GM18505 (cell line): Measurements from ENCODE around the gene FCER2.

Source experiments
- ATAC-seq: cut with Tn5 transposase; IDR thresholded peaks from one replicate; pipeline ENCODE4 v1.9.1; 2021; ENCODE audit not compliant: unreplicated experiment
- POLR2A ChIP-seq: IDR thresholded peaks from 4 replicates; pipeline ENCODE4 v1.6.1; 2011; ENCODE audit warnings: borderline replicate concordance; ENCODE audit not compliant: insufficient read depth, insufficient read length; ENCODE audit errors: extremely low read depth

FCER2 gene

DNA sequence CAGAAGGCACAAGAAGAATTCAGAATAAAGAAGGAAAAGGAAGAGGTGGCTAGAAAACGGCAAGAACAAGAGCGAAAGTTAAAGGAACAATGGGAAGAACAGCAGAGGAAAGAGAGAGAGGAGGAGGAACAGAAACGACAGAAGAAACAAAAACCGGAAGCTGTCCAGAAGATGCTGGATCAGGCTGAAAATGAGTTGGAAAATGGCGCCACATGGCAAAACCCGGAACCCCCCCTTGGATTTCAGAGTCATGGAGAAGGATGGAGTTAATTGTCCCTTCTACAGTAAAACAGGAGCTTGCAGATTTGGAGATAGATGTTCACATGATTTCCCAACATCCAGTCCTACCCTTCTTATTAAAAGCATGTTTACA lies 38.7 kb upstream of the FCER2 start:
- no peak for ATAC-seq
- TF ChIP-seq POLR2A = no peak

DNA sequence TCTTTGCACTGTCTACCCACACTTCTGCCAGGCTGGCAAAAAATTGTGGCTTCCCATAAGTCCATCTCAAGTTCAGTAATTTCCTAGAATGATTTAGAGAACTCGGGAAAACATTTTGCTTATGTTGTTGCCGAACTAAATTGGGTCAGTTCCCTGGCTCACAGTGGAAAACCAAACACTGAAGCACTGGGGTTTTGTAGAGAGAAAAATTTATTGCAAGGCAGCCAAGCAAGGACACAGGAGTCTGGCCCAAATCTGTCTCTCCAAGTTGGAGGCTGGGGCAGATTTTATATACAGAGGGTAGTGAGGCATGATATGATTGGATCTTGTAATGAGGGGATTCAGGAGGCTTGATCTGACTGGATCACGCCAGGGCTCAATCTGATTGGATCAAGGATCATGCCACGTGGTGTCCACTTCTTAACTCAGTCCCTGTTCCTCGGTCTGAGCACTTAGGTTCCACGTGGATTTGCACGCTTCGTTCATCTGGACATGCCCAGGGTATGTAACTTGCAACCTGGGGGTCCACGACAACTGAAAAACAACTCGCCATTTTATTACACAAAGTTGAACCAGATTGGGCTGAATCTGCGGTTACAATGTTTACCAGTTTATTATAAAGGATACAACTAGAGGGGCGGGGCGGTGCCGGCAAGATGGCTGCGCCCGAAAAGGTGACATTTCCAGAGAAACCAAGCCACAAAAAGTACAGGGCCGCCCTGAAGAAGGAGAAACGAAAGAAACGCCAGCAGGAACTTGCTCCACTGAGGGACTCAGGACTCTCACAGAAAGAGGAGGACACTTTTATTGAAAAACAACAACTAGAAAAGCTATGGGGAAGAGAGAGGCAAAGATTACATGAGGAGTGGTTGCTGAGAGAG lies 38.1 kb upstream of the FCER2 start:
- ATAC-seq = no peak
- TF ChIP-seq POLR2A = no peak

DNA sequence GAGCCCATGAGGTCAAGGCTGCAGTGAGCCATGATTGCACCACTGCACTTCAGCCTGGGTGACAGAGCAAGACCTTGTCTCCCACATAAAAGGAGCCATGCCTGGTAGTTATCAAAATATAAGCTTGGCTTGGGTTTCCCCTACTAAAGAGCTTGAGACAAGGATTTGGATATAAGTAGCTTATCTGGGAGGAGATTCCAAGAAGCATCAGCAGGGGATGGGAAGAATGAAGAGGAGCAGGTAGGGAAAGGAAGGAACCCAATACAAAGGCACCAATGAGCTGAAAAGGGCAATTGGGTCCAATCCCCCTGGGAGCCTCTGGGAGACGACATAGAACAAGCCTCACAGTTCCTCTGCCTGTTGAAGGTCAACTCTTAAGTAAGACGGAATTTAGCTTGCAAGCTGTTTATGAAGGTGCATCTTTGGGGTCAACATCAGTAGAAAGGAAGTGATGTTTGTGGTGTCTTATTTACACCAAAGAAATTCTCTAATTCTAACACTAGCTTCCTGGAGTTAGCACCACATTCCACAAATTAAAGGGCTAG lies 37.4 kb upstream of the FCER2 start:
- no peak for ATAC-seq
- TF ChIP-seq POLR2A = no peak

DNA sequence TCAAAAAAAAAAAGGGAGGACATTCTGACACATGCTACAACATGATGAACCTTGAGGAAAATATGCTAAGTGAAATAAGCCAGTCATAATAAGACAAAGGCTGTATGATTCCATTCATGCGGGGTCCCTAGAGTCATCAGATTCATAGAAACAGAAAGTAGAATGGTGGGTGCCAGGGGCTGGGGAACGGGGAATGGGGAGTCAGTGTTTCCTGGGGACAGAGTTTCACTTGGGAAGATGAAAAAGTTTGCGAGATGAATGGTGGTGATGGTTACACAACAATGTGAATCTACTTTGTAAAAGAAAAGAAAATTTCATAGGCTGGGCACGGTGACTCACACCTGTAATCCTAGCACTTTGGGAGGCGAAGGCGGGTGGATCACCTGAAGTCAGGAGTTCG lies 36.1 kb upstream of the FCER2 start:
- TF ChIP-seq POLR2A = no peak
- no peak for ATAC-seq

DNA sequence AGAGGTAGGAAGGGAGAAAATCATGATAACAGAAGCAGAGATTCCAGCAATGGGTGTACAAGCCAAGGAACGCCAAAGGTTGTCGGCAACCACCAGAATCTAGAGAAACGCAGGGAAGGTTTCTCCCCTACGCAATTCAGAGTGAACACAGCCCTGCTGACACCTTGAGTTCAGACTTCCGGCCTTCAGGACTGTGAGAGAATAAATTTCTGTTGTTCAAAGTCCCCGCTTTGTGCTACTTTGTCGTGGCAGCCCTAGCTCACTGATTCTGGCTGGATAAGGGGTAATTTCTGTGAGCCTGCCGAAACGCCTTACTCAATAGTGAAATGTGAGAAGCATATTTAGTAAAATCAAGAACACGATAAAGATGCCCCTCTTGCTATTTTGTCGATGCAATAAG lies 35.3 kb upstream of the FCER2 start:
- ATAC-seq = no peak
- no peak for TF ChIP-seq POLR2A

DNA sequence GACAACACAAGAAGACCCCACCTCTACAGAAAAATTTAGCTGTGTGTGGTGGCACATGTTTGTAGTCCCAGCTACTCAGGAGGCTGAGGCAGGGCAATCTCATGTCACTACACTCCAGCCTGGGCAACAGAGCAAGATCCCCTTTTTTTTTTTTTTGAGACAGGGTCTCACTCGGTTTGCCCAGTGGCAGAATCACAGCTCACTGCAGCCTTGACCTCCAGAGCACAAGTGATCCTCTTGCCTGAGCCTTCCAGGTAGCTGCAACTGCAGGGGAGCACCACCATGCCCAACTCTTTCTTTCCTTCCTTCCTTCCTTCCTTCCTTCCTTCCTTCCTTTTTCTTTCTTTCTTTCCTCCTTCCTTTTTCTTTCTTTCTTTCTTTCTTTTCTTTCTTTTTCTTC lies 34.2 kb upstream of the FCER2 start:
- TF ChIP-seq POLR2A = no peak
- ATAC-seq = no peak

DNA sequence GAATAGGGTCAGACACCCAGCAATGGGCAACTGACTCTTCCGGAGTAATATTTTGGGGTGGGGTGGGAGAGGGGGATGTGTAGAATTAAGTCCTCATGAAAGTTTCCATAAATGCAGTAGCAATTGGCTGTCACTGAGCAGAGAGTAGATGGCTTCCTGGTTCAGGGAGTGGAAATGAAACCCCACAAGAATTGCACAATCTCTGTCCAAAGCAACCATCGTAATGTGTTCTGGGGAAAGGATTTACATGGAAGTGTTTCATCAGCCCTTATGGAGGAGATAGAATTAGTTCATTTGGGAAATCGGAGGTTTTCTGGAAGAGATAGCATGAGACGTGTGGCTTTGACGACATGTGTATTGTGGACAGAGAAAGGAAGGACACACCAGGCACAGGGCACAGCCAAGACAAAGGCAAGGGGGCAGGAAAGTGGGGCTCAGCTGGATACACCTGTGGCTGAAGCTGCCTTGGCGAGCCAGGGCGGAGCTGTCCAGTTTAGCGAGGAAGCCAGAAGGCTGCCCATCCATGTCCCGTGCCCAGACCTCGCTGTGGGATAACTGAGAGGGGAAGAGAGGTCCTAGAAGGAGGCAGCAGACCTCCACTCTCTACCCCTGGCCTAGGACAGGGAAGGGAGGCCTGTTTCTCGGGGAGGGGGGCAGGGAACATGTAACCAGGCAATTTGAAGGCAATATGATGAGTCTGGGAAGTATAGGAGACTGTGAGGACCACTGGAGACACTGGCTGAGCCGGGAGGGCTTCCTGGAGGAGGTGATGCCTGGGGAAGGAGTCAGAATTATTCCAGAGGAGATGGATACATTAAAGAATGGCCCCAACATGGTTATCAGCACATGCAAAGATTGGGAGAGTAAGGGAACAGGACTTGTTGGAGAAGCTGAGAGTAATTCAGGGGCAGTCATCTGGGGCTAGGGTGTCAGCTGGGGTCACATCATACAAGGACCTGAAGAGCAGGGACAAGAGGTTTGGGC lies 32.6 kb upstream of the FCER2 start:
- ATAC-seq = no peak

DNA sequence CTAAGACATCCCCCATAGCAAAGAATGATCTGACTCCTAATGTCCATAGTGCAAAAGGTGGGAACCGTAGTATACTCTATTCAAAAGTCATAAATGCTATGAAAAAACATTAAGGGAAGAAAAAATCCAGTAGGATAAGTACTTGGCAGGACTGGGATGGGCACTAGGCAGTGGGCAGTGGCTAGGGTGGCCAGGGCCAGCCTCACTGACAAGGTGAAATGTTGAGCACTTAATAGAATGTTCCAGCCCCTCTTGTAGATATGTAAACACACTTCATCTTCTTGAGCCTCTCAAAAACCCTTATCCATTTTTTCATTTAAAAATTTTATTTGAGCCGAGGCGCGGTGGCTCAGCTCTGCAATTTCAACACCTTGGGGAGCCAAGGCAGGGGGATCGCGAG lies 31.4 kb upstream of the FCER2 start:
- ATAC-seq = no peak
- no peak for TF ChIP-seq POLR2A

More for the DNA sequence above, 32.6 kb upstream of the FCER2 start:
- TF ChIP-seq POLR2A = no peak

DNA sequence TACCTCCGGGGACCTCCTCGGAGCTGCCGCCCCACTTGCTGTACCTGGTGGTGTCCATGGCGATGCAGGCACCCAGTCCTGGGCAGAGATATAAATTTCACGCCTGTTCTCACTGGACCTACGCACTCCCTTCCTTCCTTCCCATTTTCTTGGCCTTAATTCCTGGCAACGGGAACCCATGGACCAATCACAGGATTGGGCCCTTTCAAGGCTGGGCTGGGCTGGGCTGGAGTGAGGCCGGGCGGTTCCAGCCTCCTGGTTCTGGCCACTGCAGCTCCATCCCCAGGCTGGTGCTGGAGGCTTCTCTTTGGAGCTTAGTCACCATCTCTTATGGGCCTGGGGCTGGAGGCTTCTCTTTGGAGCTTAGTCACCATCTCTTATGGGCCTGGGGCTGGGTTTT lies 30.1 kb upstream of the FCER2 start, which contains the start of gene CLEC4G:
CLEC4G (minus strand) TSS at position 66 of the 400 bp plus-strand sequence; CDS start at position 58, 8 bp downstream.
- ATAC-seq = no peak
- TF ChIP-seq POLR2A = no peak

DNA sequence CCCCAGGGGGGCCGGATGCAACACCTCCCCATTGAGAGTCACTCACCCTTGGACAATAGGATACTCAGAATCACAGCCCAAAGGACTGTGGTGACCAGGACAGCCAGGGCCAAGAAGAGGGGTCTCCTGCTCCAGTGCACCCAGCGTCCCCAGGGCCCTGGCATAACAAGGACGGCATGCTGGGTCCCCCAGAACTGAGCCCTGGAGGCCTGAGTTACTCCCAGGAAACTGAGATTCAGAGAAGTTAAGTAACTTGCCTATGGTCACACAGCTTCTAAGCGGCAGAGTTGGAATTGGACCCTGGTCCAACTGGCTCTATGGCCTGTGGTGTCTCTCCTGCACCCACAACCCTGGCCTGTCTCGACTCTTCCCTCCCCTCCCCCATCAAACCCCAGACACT lies 29.7 kb upstream of the FCER2 start:
- no peak for TF ChIP-seq POLR2A
- ATAC-seq = no peak

DNA sequence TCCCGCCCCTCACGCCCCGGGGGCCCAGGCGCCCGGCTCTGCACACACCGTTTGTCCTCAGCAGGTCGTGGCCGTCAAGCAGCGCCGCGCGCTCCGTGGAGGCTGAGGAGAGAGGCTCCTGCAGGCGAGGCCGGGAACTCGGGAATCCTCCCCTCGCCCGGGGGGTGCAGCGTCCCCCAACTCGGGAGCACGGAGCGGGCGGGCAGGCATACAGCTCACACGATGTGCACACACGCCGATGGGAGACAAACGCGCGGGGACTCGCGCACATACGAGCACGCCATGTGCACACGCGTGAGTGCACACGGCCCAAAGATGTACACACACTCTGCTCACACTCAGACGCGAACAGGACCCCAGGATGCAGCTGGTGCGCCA lies 29.3 kb upstream of the FCER2 start:
- no peak for TF ChIP-seq POLR2A
- ATAC-seq = no peak

DNA sequence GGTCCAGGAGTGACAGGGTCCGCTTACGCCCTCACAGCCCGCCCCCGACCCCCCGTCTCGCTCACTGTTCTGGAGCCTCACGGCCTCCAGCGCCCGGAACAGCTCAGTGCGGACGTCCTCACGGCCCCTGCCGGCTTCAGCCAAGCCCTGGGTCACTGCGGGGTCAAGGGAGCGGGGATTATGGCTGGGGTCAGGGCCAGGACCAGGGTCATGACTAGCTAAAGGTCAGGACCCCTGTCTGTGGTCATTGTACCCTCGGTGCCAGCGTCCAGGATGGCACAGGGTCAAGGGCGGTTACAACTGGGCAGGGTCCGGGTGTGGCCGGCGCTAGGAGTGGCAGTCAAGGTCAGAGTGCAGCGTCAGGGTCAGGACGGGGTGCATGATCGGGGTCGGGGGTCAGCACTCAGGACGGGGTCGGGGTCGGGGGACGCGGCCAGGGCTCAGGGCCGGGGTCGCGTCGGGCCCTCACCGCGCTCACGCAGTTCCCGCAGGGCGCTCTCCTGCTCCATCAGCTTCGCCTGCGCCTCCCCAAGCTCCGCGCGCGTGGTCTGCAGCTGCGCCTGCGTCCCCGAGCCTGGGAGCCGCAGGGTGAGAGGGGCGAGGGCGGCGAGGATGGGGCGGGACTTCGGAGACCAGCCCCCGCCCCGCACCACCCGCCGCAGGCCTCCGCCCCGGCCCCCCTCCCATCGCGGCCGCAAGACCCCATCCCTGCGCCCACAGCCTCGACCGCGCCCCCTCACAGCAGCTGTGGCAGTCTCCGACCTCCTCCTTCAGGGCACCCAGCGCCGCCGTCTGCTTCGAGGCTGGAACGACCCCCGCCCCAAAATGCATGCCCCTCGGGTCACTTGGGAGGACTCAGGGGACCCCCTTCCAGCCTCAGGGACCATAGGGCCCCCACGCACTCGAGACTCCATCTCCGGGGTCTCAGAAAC lies 28.6 kb upstream of the FCER2 start:
- TF ChIP-seq POLR2A = no peak
- ATAC-seq = no peak
